ENCODE measurements around the gene CDCA3.
A peak's percentile ranks its signal among the peaks of the same experiment; 100 is the strongest.

CDCA3 gene

DNA sequence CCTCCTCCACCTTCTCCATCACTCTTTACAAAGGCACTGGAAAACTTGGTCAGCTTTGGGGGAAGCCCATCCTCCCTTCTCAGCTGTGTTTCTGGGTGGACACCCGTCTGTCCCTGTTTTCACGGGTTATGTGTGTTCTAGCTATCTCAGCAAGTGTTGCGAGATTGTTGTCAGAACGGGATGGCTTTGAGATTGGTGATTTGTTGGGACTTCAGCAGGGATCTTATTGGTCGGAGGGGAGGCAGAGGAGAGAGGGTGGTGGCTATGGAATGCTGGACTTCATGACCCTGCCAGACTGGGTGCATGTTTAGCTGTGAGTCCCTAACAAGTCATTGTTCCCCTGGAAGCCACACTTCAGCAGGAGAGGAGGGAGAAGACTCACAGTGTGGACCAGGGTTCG, 3.0 kb upstream of the CDCA3 start:
- H3K4me3 ChIP-seq (ENCODE audit: low read length), result no peak overlapping the region
- DNase-seq (ENCODE audit: low read depth), result no peak
- TF ChIP-seq, protein P1, sequence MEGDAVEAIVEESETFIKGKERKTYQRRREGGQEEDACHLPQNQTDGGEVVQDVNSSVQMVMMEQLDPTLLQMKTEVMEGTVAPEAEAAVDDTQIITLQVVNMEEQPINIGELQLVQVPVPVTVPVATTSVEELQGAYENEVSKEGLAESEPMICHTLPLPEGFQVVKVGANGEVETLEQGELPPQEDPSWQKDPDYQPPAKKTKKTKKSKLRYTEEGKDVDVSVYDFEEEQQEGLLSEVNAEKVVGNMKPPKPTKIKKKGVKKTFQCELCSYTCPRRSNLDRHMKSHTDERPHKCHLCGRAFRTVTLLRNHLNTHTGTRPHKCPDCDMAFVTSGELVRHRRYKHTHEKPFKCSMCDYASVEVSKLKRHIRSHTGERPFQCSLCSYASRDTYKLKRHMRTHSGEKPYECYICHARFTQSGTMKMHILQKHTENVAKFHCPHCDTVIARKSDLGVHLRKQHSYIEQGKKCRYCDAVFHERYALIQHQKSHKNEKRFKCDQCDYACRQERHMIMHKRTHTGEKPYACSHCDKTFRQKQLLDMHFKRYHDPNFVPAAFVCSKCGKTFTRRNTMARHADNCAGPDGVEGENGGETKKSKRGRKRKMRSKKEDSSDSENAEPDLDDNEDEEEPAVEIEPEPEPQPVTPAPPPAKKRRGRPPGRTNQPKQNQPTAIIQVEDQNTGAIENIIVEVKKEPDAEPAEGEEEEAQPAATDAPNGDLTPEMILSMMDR (conservative IDR thresholded peaks at IDR 0.05; ENCODE audit: low read length), result no peak

DNA sequence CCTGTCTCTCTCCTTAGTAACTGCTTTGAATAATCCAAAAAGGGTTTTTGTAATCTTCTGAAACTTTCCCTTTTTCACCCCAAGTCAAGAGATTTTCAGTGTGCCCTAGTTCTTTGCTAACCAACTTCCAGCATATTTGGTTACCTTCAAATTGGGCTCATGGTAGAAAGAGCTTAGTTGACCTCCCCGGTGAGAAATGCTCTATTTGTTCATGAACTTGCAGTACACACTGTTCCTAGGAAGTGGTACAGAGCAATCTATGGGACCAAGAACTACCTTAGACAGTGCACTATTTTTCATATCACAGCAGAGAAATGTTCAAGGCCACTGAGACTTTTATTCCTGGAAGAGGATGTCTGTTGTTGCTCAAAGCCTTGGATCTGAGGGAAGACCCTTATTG, 2.5 kb upstream of the CDCA3 start:
- H3K4me3 ChIP-seq (ENCODE audit: low read length), result peak overlapping the region; percentile 97
- no peak for DNase-seq (ENCODE audit: low read depth)
- TF ChIP-seq, protein P1 (conservative IDR thresholded peaks at IDR 0.05; ENCODE audit: low read length), result no peak

DNA sequence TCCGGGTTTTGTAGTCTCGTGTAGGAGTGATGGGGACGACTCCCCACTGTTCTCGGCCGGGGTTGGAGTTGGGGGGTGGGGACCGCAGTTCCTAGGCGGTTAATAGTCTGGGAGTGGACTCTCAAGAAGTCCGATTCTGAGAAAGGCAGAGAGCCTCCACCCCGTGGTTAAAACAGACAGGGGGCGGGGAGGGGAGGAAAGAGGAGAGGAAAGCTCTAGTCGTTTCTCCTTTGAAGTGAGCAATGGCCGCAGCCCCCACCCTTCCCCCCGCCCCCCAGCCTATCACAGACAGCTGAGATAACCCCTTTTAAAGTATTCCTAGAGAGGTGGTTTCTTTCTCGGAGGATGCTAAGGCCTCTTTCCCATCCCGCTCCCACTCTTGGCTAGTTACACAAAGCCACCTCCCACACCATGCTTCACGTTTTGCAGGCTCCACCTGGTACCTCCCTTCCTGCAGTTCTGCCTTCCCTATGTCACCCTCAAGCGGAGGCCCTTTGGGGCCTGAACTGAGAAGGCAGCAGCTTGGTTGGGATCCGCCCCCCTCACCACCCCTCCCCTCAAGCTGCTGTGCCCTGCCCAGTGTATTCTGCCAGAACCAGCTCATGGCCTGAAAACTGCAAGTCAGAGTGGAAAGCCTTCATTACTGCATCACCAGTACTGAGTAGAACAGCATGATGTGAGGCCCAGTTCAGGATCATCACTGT, 1.7 kb upstream of the CDCA3 start:
- peak overlapping the region; percentile 97 for H3K4me3 ChIP-seq (ENCODE audit: low read length)
- peak; percentile 82 for DNase-seq (ENCODE audit: low read depth)
- TF ChIP-seq, protein P1 (conservative IDR thresholded peaks at IDR 0.05; ENCODE audit: low read length), result no peak

DNA sequence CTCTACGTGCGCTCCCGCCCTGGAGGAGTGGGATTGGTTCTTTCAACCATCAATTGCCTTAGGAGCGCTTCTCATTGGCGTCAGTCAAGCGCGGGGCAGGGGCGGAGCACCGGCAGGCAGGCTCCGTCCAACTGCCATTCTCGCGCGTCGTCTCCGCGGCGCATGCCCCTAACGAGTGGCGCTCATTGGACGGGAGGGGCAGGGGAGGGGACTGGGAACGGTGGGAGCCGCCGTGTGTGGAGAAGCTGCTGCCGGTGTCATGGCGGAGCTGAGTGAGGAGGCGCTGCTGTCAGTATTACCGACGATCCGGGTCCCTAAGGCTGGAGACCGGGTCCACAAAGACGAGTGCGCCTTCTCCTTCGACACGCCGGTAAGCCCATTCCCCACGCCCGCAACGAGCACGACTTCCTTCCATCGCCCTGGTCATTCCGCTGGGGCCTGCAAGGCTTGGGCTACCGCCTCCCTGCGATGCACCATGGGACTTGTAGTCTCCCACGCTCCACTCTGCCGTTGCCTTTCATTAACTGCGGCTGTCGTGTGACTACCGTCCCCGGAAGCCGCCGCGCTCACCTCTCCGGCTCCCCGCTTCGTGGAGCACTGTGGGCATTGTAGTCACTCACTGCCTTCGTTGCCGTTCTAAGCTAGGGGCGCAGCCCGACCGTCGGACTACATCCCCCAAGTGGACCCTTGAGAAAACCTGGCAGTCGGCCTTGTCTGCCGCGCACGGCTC, 1.0 kb upstream of the CDCA3 start, which contains the start of gene USP5:
TSS of gene USP5 (plus strand) at position 230 of the 730 bp plus-strand sequence. CDS start at position 260, 30 bp downstream.
- peak; percentile 100 for DNase-seq (ENCODE audit: low read depth)
- peak within 1 kb of the TSS; percentile 97 for H3K4me3 ChIP-seq (ENCODE audit: low read length)
- TF ChIP-seq, protein P1 (conservative IDR thresholded peaks at IDR 0.05; ENCODE audit: low read length), result 0 out of 2 replicates have a peak, but pooled peaks have one; percentile 4

DNA sequence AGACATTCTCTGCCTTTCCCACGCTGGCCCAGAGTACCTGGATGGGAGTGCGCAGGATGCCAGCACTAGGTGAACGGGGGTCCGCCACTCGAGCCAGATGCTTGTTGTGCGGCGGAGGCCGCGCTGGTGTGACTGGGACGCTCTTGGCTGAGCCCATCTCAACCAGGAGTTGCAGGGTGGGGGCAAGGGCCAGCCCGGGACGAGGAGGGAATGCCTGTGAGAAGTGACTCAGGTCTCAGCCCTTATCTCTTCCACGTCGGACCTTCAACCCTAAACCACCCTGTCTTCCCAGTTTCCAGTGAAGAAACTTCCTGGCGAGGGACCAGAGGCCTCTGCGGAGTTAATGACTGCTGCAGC, 312 bp downstream of the CDCA3 start:
- peak overlapping the region; percentile 51 for H3K4me3 ChIP-seq (ENCODE audit: low read length)
- DNase-seq (ENCODE audit: low read depth), result no peak
- TF ChIP-seq, protein P1 (conservative IDR thresholded peaks at IDR 0.05; ENCODE audit: low read length), result no peak

DNA sequence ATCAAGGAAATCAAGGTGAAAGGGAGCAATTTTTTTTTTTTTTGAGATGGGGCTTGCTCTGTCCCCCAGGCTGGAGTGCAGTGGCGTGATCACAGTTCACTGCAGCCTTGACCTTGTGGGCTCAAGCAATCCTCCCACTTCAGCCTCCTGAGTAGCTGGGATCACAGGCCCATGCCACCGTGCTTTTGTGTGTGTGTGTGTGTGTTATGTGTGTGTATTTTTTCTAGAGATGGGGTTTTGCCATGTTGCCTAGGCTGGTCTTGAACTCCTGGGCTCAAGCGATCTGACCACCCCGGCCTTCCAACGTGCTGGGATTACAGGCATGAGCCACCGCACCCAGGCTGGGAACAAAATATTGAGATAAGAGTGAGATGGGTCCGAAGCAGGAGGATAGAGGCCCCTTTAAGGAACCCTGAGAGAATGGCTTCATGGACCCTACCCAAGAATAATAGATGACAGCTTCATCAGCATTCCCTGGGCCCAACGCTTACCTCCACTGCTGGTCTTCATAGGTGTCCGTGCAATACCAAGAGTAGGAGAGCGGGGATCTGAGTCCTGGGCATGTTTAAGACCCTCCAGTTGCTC, 1.0 kb downstream of the CDCA3 start:
- TF ChIP-seq, protein P1 (conservative IDR thresholded peaks at IDR 0.05; ENCODE audit: low read length), result no peak
- H3K4me3 ChIP-seq (ENCODE audit: low read length), result peak overlapping the region; percentile 51
- DNase-seq (ENCODE audit: low read depth), result no peak
